DOHH2 (cell line): ENCODE results near the gene MMP21.

Experiments used
- CTCF ChIP-seq: fragments of 200-600 bp; sonication (generic); IDR thresholded peaks from one replicate; pipeline ENCODE4 v1.5.1; 2014; ENCODE audit warnings: antibody characterized with exemption, mild to moderate bottlenecking, low read depth, low read length; ENCODE audit not compliant: poor library complexity, severe bottlenecking
- EZH2phosphoT487 ChIP-seq: fragments of 200-600 bp; sonication (generic); IDR thresholded peaks from 2 replicates; pipeline ENCODE4 v1.6.1; 2017; ENCODE audit warnings: borderline replicate concordance, mild to moderate bottlenecking, antibody characterized with exemption, low read length, moderate library complexity, mixed read lengths

- TF ChIP-seq CTCF (no peak), EZH2phosphoT487 (no peak)
Measured at GRCh38 chr10:125726914-125727313, 48.7 kb downstream of the MMP21 start.
